ENCODE measurements around the gene LRP1B.

LRP1B gene

DNA sequence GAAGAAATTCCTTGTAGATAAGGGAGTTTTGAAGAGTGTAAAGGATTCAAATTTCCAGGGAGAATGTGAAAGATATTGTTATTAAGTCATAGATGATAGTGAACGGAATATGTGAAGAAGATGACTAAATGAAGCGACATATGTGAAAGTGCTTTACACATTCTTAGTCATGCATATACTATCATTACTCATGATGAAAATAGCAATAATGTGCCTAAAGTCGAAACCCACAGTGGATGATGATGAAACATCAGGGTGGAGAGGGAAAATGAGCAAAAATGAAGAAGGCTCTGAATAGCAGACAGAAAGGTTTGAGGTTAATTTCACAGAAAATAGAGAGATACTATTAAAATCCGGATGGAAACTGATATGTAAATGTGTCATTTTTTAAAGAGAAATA is 1237.1 kb downstream of the LRP1B start:
- no peak overlapping the region for H3K27ac ChIP-seq (ENCODE audit: low read depth, low read length, poor library complexity, severe bottlenecking)
- no peak for TF ChIP-seq EZH2 (IDR thresholded peaks at IDR 0.05; ENCODE audit: borderline replicate concordance, low read length)
- TF ChIP-seq, protein P1, sequence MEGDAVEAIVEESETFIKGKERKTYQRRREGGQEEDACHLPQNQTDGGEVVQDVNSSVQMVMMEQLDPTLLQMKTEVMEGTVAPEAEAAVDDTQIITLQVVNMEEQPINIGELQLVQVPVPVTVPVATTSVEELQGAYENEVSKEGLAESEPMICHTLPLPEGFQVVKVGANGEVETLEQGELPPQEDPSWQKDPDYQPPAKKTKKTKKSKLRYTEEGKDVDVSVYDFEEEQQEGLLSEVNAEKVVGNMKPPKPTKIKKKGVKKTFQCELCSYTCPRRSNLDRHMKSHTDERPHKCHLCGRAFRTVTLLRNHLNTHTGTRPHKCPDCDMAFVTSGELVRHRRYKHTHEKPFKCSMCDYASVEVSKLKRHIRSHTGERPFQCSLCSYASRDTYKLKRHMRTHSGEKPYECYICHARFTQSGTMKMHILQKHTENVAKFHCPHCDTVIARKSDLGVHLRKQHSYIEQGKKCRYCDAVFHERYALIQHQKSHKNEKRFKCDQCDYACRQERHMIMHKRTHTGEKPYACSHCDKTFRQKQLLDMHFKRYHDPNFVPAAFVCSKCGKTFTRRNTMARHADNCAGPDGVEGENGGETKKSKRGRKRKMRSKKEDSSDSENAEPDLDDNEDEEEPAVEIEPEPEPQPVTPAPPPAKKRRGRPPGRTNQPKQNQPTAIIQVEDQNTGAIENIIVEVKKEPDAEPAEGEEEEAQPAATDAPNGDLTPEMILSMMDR (IDR thresholded peaks at IDR 0.05; ENCODE audit: low read length): no peak
- no peak overlapping the region for H3K4me2 ChIP-seq (ENCODE audit: low read length)

DNA sequence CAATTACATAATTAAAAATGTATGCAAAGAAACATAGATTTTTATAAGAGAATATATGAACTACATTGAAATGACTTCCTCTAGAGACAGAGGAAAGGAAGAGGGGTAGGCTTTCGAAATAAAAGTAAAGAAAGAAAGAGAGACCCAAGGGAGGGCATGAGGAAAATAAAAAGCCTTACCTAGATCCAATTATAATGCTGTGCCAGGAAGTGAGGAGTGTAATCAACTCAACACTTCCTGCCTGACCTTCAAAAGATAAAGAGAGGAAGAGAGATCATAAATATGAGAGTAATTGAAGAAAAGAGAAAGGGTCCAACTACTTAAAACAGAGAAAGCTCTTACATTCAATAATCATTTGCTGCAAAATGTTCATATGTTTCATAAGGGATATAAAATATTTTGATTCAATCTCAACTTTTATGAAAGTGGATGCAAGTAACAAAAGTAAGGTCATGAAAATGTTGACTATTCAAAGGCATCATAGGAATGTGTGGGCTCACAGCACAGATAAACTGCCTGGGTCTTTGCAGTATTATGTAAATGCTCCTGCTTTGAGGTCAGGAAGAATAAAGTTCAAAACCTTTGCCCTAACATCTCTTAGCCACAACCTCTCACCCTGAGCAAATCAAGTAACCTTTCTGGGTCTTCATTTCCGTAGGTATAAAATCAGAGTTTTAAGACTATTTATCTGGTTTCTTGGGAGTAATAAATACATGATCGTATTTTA is 1237.7 kb downstream of the LRP1B start:
- no peaks in the 10 kb centered on the region for H4K20me1 ChIP-seq (ENCODE audit: insufficient read depth, low read length)
- no peaks in the 10 kb centered on the region for H3K27me3 ChIP-seq (ENCODE audit: insufficient read depth, low read length)
- H3K4me2 ChIP-seq (ENCODE audit: low read length): no peak overlapping the region
- no peak overlapping the region for H2AFZ ChIP-seq (ENCODE audit: low read length)
- H3K36me3 ChIP-seq (ENCODE audit: insufficient read depth, low read length): no peaks in the 10 kb centered on the region
- TF ChIP-seq, protein P1 (IDR thresholded peaks at IDR 0.05; ENCODE audit: low read length): no peak
- no peak for TF ChIP-seq EZH2 (IDR thresholded peaks at IDR 0.05; ENCODE audit: borderline replicate concordance, low read length)
- no peak overlapping the region for H3K27ac ChIP-seq (ENCODE audit: low read depth, low read length, poor library complexity, severe bottlenecking)
- no peaks in the 10 kb centered on the region for H3K9me2 ChIP-seq (ENCODE audit: low read depth, low read length)
- H3K9me3 ChIP-seq (ENCODE audit: low read length): no peaks in the 10 kb centered on the region
- no peaks in the 10 kb centered on the region for H3K4me1 ChIP-seq (ENCODE audit: insufficient read depth, low read length, severe bottlenecking)
- H3K4me3 ChIP-seq (ENCODE audit: low read depth, low read length, poor library complexity, severe bottlenecking): no peak overlapping the region
- no peaks in the 10 kb centered on the region for H3F3A ChIP-seq (ENCODE audit: insufficient read depth, low read length)
- H3K9ac ChIP-seq (ENCODE audit: low read length): no peak overlapping the region
- no peaks in the 10 kb centered on the region for H3K79me2 ChIP-seq (ENCODE audit: insufficient read depth, low read length)

More for the DNA sequence above, 1237.1 kb downstream of the LRP1B start:
- no peaks in the 10 kb centered on the region for H3K36me3 ChIP-seq (ENCODE audit: insufficient read depth, low read length)
- no peaks in the 10 kb centered on the region for H3K79me2 ChIP-seq (ENCODE audit: insufficient read depth, low read length)
- no peaks in the 10 kb centered on the region for H3F3A ChIP-seq (ENCODE audit: insufficient read depth, low read length)
- no peak overlapping the region for H3K4me3 ChIP-seq (ENCODE audit: low read depth, low read length, poor library complexity, severe bottlenecking)
- H3K9ac ChIP-seq (ENCODE audit: low read length): no peak overlapping the region
- H3K27me3 ChIP-seq (ENCODE audit: insufficient read depth, low read length): no peaks in the 10 kb centered on the region
- H3K9me2 ChIP-seq (ENCODE audit: low read depth, low read length): no peaks in the 10 kb centered on the region
- H4K20me1 ChIP-seq (ENCODE audit: insufficient read depth, low read length): no peaks in the 10 kb centered on the region
- no peaks in the 10 kb centered on the region for H3K4me1 ChIP-seq (ENCODE audit: insufficient read depth, low read length, severe bottlenecking)
- H3K9me3 ChIP-seq (ENCODE audit: low read length): no peaks in the 10 kb centered on the region
- no peak overlapping the region for H2AFZ ChIP-seq (ENCODE audit: low read length)

DNA sequence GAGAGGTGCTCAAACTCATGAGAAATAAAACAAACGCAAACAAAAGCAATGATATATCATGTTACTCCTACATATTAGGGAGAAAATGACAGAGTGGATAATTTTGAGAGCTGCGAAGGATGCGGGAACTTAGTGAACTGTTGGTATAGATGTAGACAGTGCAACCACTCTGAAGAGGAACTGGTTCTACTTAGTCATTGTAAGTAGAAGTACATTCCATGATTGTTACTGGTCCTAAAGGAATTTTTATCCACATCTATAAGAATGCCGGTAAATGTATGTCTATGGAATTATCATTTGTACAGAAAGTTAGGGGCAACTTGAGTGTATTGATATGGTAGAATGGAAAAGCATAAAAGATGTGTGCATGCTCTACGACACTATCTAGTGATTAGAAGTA is 1238.4 kb downstream of the LRP1B start:
- Histone ChIP-seq H3K27me3 (ENCODE audit: insufficient read depth, low read length) (no peaks in the 10 kb centered on the region), H3K79me2 (ENCODE audit: insufficient read depth, low read length) (no peaks in the 10 kb centered on the region), H3K4me1 (ENCODE audit: insufficient read depth, low read length, severe bottlenecking) (no peaks in the 10 kb centered on the region), H3K4me3 (ENCODE audit: low read depth, low read length, poor library complexity, severe bottlenecking) (no peak overlapping the region), H3K36me3 (ENCODE audit: insufficient read depth, low read length) (no peaks in the 10 kb centered on the region), H3K9ac (ENCODE audit: low read length) (no peak overlapping the region), H3K9me2 (ENCODE audit: low read depth, low read length) (no peaks in the 10 kb centered on the region), H4K20me1 (ENCODE audit: insufficient read depth, low read length) (no peaks in the 10 kb centered on the region), H3K27ac (ENCODE audit: low read depth, low read length, poor library complexity, severe bottlenecking) (no peak overlapping the region), H3K4me2 (ENCODE audit: low read length) (no peak overlapping the region), H2AFZ (ENCODE audit: low read length) (no peak overlapping the region), H3F3A (ENCODE audit: insufficient read depth, low read length) (no peaks in the 10 kb centered on the region), H3K9me3 (ENCODE audit: low read length) (no peaks in the 10 kb centered on the region)
- TF ChIP-seq, protein P1 (IDR thresholded peaks at IDR 0.05; ENCODE audit: low read length): no peak
- no peak for TF ChIP-seq EZH2 (IDR thresholded peaks at IDR 0.05; ENCODE audit: borderline replicate concordance, low read length)
